HG02840 (cell line): Measurements from ENCODE around the gene ADARB1.

Source experiments
- ATAC-seq: cut with Tn5 transposase; IDR thresholded peaks from one replicate; pipeline ENCODE4 v1.9.1; 2021; ENCODE audit warnings: mild to moderate bottlenecking, moderate library complexity, moderate number of reproducible peaks; ENCODE audit not compliant: unreplicated experiment, low FRiP score

ADARB1 gene

DNA sequence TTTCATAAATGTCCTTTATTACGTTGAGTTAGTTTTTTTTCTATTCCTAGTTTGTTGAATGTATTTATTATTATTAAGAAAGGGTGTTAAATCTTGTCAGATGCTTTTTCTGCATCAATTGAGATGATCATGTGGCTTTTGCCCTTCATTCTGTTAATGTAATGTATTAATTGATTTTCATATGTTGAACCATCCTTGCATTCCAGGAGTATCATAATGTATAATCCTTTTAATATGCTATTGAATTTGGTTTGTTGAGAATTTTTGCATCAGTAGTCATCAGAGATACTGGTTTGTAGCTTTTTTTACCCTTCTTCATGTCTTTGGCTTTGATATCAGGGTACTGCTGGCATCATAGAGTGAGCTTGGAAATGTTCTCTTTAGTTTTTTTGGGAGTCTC is 113.3 kb downstream of the ADARB1 start:
- no peak for ATAC-seq

DNA sequence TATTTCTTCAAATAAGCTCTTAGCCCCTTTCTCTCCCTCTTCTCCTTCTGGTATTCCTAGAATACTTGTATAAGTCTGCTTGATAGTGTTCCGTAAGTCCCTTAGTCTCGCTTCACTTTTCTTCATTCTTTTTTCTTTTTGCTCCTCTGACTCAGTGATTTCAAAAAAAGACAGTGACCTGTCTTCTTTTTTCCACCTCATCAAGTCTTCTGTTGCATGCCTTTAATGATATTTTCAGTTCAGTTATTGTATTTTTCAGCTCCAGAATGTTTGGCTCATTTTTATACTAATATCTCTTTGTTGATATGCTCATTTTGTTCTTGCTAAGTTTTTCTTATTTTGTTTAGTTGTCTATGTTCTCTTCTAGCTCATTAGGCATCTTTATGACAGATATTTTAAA is 115.6 kb downstream of the ADARB1 start:
- no peak for ATAC-seq

DNA sequence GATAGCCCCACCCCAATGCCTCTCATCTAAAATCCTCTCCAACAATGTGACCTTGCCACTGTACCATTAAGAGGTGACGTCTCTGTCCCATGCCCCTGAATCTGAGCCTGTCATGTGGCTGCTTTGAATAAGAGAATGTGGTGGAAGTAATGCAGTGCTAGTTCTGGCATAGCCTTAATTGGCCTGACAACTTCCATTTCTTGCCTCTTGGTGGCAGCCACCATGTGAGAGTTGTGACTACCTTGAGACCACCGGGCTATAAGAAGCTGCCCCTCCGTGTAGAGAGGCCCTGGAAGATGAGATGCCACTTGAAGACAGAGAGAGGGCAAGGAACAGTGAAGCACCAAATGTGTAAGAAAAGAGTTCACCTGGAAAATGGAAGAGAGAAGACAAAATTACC is 118.0 kb downstream of the ADARB1 start:
- no peak for ATAC-seq

DNA sequence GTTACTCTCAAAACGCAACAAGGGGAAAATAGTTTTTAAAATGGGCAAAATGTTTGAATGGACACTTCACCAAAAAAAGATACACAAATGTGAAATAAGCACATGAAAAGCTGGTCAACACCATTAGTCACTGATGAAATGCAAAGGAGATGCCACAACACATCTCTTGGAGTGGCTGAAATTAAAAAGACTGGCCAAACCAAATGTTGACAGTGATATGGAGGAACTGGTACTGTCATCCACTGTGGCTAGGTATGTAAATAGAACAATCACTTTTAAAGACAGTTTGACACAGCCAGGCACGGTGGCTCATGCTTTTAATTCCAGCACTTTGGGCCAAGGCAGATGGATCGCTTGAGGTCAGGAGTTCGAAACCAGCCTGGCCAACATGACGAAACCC is 122.2 kb downstream of the ADARB1 start:
- ATAC-seq: no peak

DNA sequence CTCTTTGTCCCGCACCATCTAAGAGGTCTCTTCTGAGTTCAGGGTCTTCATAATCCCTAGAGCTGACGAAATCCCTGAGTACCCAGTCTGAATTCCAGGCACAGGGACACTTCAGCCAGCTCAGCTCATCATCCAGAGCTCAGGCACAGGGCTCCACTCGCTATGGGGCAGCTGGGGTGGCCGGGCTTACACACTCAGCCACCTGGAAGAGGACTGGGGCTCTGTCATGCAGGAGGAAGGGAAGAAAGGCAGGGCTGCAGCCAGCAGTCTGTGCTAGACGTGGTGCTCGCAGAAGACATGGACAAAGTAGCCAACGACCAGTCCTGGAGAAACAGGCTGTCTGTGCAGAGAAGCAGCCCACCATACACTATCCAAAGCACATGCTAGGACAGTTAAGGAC is 124.8 kb downstream of the ADARB1 start:
- no peak for ATAC-seq

DNA sequence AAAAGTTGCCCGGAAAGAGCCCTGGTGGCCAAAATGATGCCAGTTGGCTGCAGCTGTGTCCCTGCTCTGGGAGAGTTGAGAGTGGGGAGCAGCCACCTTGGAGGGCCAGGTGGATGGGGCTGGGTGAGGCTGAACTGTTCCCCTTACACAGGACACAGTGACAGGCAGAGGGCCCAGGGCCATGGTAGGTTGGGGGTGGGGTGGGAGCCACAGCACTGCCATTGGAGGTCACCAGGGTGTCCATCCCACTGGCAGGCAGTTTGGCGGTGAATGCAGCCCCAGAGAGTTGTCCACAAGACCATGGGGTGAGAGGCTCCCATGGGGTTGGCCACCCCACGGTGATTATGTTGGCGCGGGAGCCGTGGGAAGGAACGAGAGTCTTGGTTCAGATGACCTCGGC is 125.7 kb downstream of the ADARB1 start:
- no peak for ATAC-seq

DNA sequence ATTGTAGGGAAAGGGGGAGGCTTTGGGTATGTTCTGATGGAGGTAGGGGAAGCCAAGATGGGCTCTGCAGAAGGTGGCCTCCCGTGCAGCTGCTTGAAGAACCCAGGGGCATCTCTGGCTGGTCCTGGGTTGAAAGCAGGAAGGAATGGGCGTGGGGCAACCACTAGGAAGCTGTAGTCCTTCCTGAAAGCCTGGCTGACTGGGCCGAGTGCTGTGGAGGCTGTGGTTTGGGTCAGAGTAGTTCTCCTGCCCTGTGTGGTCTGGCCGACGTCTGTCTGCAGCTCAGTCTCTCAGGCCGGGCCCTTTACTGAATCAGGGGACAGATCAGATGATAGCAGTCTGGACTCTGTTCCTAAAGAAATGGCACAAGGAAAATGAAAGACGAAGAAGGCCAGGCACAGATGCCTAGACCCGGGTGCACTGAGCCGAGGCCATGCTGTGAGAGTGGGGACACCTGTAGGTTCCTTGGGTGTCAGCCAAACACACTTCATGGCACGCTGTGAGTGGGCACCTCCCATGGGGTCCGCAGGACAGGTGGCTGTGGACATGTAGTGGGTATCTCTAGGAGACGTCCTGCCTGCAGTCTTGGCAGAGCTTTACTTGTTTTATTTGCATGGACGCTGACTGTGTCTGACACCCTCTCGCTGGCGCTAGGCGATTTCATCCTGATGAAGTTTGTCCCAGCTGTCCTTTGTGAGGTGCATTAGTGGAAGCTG is 126.4 kb downstream of the ADARB1 start:
- no peak for ATAC-seq

DNA sequence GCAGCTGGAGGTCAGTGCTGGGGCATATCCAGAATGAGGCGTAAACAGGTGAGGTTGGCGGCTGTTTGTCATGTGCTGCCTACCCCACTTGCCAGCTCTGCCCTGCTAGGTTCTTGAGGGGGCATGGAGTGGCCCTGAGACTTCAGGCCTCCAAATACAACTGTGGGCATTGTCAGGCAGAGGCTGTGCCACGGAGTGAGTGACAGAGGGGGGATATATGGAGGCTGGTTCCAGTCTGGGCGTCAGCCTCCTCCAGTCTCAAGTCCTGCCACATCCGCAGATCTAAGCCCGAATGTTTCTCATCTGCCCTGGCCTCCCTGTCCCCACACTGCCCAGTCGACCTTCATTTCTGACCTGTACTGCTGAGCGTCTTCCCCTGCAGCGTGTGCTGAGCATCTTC is 128.0 kb downstream of the ADARB1 start:
- no peak for ATAC-seq

DNA sequence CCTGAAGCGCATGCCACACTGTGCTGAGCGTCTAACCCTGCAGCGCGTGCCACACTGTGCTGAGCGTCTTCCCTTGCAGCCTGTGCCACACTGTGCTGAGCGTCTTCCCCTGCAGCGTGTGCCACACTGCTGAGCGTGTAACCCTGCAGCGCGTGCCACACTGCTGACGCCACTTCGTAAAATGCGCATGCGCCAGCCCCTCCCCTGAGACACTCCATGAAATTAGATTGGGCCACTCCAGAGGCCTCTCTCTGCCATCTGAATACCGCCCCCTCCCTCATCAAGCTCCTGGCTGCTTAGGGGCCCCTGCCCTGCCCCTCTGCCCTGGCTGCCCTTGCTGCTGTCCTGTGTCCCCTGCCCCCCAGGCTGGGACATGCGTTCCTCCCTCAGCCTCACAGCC is 128.5 kb downstream of the ADARB1 start:
- no peak for ATAC-seq

DNA sequence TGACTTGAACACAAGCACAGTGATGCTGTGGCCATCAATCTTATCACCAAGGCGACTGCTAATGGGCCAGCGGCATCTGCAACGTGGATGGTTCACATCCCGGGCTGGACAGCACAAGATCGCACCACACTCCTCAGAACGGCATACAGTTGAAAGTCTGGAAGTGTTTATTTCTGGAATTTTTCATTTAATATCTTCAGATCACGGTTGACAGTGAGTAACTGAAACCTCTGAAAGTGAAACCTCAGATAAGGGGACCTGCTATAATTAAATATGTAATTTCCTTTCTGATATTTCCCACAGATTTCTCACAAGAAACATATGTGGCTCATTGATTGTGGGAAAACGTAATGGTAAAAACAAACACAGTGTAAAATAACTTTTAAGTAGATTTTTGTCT is 129.6 kb downstream of the ADARB1 start:
- no peak for ATAC-seq

DNA sequence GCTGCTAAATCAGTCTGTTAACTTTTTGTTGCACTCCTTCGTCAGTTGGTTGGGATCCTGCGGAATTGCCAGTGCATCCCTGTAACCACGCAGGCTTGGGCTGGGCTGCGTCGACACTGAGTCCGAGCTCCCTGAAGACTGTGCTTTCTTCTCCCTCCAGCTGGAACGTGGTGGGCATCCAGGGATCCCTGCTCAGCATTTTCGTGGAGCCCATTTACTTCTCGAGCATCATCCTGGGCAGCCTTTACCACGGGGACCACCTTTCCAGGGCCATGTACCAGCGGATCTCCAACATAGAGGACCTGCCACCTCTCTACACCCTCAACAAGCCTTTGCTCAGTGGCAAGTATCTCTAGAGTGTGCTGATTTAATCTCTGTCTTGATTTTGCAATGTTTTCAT is 130.0 kb downstream of the ADARB1 start:
- no peak for ATAC-seq

DNA sequence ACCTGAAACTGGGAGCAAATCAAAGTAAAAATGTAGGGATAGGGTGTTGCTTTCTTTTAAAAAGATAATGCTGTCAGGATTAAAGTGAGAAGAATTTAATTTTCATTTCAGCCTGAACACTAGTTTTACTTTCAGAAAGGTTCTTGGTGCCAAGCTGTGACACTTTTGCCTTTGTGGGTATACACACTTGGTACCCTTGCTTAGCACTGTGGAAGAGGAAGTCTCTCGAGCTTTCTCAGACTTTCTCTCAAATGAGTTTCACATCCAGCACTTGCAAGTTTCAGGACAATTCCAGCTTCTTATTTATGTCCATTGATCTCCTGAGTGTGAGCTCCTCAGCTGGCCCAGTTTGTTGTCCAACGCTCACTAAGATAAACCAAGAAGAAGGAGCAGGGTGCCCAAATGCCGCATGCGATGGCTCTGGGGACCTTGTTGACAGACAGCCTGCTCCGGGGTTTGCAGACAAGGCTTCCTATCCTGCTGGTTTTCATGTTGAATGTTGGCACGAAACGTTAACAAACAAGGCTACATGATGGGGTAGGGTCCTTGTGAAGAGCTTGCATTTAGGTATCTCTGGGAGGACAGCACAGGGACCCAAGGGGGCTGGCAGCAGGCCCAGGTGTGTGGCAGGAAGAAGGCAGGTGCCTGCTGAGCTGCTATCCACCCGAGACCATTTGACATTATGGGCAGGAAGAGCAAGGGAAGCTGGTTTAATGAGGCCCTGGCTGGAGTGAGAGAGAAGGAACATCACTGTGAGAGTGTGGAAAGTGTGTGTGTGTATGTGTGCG is 133.7 kb downstream of the ADARB1 start:
- no peak for ATAC-seq

DNA sequence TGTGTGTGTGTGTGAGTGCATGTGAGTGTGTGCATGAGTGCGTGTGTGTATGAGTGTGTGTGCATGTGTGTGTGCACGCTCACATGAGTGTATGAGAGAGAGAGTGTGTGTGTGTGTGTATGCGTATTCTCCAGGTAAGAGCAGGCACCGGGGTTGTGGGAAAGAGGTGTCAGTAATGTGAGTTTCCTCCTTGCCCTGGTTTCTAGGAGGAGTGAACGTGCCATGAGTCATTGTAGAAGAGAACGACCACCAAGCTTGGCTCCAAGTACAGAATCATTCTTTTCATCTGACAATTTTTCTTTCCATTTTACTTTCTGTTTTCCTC is 134.2 kb downstream of the ADARB1 start:
- no peak for ATAC-seq

DNA sequence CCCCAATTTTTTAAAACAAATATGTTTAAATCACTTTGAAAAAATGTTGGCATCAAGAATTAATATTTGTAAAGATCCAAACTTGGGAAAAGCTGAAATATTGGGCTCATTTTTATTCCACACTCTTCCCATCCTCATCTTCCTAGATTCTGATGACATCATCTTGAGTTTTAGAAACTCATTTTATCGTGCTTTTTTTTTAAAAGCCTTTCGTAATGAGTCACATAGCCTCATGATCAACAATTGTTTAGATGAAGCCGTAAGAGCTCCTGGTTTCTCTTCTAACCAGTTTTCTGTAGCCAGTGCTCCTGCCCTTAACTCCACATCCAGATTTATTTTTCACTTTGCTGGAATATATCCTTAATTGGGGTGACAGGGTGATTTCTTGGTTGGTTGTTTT is 134.7 kb downstream of the ADARB1 start:
- no peak for ATAC-seq

DNA sequence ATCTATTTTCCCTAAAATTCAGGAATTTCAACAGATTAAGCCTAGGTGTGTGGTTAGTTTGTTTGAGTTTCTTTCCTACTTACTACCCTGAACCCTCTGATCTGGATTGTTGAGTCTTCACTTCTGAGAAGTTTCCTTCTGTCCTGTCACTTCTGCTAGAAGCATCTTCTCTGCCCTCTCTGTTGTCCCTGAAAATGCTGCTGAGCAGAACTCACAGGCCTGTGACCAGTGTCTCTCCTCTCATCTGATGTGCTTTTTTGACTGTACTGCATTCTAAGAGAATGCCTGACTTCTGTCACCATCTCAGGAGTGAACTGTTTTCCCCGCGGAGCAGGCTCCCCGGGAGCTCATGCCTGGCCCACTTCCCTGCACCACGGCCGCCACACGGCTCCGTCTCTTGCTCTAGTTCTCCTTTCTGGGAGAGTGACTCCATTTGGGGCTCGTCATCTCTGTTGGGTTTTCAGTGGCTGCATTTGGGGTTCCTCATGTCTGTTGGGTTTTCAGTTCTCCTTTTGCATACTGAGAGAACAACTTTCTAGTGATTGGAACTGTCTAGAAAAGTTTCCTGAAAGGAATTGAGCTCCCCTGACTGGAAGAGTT is 135.4 kb downstream of the ADARB1 start:
- ATAC-seq: no peak

DNA sequence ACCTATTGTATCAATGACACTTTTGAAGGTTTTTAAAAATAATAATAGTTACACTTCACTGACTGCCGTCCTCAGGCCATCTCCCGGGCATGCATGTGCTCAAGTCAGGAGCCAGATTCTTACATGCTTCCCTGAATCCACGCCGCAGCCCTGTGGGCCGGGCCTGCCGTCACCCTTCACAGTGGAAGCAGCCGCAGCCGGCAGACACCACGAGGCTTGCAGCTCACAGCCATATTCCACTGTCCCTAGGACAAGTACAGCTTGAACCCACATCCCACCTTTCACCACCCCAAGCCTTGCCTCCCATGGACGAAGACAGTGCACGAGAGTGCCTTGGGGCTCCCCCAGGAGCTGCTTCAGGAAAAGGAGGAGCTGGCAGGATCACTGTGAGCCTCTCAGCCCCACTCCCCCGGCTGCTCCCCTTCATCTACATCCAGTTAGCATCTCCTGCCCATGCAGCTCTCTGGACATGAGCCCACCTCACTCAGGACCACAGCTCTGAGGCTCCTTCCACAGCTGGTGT is 136.1 kb downstream of the ADARB1 start:
- ATAC-seq: no peak

DNA sequence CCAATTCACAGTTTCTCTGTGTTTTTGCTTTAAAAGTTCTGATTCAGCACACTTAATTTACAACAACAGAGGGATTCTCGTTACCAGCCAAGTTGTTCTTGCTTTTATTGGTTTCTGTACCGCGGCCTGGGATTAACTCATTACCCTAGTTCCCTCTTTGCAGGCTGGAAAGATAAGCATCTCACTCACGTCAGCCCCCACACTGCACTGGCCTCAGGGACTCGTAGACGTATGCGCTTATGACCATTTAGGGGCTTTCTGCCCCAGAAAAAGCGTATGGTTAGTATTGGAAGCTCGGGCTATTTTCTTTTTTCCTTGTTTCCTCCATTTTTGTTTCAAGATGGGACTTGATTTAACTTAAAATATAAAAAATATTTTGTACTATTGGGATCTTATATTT is 137.3 kb downstream of the ADARB1 start:
- ATAC-seq: no peak

DNA sequence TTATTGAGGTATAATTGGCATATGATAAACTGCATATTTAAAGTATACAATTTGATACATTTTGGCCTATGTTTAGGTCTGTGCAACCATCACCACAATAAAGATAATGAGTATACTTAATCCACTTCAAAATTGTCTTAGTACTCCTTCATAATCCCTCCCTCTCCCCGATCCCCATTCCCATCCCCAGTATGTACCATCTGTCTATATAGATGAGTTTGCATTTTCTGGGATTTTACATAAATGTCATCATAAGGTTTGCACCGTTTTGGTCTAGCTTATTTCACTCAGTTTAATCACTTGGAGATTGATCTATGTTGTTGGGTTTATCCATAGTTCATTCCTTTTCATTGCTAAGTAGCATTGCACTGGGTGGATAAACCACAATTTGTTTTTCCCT is 139.0 kb downstream of the ADARB1 start:
- no peak for ATAC-seq

DNA sequence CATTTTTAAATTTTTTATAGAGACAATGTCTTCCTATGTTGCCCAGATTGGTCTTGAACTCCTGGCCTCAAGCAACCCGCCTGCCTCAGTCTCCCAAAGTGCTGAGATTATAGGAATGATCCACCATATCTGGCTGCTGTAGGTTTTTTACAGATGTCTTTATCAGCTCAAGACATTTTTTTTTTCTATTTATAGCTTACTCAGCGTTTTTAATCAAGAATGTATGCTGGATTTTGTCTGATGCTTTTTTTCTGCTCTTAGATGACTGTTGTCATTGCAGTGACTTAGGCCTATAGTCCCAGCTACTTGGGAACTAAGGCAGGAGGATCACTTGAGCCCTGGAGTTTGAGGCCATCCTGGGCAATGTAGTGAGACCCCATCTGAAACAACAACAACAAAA is 140.8 kb downstream of the ADARB1 start:
- ATAC-seq: no peak

DNA sequence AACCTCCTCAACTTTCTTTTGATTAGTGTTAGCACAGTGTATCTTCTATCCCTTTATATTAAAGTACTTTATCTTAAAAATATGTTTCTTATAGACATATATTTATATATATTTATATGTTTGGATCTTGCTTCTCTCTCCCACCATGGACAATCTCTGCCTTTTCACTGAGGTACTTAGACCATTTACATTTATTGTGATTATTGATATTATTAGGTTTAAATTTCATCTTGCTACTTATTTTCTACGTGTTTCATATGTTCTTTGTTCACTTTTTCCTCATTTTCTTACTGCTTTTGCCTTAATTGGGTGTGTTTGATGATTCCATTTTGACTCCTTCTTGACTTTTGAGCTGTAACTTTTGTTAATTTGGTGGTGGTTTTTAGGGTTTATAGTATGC is 142.6 kb downstream of the ADARB1 start:
- no peak for ATAC-seq

DNA sequence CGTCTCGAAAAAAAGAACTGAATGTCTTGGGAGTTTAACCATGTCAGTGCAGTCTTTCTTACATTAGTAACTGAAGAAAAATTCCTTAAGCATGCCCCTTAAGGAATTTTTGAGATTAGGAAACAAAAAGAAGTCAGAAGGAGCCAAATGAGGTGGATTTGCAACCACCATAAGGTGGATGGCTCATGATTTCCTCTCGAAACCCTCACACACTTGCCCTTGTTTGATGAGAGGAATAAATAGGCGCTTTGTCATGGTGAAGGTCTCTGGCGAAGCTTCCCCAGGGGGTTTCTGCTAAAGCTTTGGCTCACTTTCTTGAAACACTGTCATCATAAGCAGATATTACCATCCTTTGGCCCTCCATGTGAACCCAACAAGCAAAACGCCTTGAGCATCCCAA is 145.1 kb downstream of the ADARB1 start:
- no peak for ATAC-seq

DNA sequence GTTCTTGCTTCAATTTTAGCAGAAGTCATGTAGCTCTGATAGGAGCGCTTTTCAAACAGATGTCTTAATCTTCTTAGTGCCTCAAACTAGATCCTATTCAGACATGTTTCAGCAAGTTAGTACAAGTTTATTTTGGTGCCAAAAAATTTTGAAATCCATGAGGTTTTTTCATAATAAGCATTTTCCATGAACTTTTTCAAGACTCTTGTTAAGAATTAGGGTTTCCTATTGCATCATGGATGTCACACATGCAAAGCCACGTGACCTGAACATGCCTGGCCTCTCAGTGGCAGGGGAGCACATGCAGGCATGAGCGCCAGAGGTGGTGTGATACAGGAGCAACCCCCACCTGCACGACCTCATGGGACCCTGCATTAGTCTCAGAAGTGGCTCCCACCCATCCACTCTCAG is 145.7 kb downstream of the ADARB1 start:
- ATAC-seq: no peak
